Fibroblast of villous mesenchyme (primary cell): ENCODE results near the gene IFIT2. TPM values are rescaled to one million over a fixed set of nuclear protein-coding genes. Genes with fewer than 3 reads are reported as not detected.
"Not testable (repeated sequence)": the region's sequence is repeated elsewhere in the genome, so short reads cannot be mapped to it uniquely, and the experiment has no call there.

Experiments
- DNase-seq: peaks from one replicate; pipeline ENCODE4 v3.0.0-alpha.2; 2010; ENCODE audit warnings: low read depth
- H3K4me3 ChIP-seq: 2 replicates; pipeline ENCODE4 v1.5.1; 2011; ENCODE audit warnings: low read depth, mild to moderate bottlenecking, low read length
- total RNA-seq: library from RNA; depleted of rRNA; stranded (reverse); fragments of >200 nt; gene quantifications from 2 replicates; pipeline ENCODE4 v1.2.3, GENCODE V29; 2012
- TF ChIP-seq, protein P1 (sequence below): IDR thresholded peaks from 2 replicates; pipeline ENCODE4 v1.5.1; 2012; ENCODE audit warnings: low read depth, mild to moderate bottlenecking, low read length; ENCODE audit not compliant: insufficient read depth

Gene IFIT2
- total RNA-seq, 1 donor = 22.9 TPM

DNA sequence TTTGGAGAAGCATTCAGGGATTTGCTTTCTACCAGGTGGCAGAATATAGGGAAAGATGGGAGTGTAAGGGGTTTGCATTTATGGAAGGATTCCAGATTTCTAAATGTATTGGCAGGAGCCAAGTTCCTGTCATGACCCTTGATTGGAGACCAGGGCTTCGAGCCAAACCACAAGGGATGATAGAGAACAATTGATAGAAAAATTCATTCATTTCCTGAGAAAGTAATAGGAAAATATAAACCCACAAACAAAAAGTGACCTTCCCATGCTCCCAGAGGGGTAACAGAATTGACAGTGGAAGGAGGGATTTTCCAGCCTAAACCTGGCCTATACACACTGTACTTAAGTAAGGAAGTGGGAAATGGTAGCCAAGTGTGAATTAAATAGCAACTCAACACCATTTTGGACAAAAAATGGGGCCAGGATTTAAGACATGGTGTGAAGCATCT, 22.4 kb upstream of the IFIT2 start:
- peak; percentile 27 for DNase-seq
- TF ChIP-seq, protein P1, sequence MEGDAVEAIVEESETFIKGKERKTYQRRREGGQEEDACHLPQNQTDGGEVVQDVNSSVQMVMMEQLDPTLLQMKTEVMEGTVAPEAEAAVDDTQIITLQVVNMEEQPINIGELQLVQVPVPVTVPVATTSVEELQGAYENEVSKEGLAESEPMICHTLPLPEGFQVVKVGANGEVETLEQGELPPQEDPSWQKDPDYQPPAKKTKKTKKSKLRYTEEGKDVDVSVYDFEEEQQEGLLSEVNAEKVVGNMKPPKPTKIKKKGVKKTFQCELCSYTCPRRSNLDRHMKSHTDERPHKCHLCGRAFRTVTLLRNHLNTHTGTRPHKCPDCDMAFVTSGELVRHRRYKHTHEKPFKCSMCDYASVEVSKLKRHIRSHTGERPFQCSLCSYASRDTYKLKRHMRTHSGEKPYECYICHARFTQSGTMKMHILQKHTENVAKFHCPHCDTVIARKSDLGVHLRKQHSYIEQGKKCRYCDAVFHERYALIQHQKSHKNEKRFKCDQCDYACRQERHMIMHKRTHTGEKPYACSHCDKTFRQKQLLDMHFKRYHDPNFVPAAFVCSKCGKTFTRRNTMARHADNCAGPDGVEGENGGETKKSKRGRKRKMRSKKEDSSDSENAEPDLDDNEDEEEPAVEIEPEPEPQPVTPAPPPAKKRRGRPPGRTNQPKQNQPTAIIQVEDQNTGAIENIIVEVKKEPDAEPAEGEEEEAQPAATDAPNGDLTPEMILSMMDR = no peak
- H3K4me3 ChIP-seq = no peak overlapping the region

DNA sequence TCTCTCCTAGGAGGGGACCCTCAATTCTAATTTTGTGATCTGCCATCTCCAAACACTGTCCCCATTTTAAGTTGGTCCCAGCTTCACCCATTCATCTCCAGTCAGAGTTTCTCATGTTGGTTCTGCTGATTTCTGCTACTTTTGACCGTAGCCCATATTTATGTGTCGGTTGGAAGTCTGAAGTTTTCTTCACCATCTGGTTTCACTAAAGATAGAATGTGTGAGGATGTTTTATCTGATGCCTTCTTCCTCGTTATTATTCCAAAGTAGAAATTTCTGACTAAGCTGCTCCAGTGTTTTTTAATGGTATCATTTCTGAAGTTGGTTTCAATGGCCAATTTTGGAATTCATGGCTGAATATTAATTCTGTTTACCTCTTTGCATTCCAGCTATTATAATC, 21.3 kb upstream of the IFIT2 start:
- no peak overlapping the region for H3K4me3 ChIP-seq
- TF ChIP-seq, protein P1 = no peak
- DNase-seq = peak; percentile 46

DNA sequence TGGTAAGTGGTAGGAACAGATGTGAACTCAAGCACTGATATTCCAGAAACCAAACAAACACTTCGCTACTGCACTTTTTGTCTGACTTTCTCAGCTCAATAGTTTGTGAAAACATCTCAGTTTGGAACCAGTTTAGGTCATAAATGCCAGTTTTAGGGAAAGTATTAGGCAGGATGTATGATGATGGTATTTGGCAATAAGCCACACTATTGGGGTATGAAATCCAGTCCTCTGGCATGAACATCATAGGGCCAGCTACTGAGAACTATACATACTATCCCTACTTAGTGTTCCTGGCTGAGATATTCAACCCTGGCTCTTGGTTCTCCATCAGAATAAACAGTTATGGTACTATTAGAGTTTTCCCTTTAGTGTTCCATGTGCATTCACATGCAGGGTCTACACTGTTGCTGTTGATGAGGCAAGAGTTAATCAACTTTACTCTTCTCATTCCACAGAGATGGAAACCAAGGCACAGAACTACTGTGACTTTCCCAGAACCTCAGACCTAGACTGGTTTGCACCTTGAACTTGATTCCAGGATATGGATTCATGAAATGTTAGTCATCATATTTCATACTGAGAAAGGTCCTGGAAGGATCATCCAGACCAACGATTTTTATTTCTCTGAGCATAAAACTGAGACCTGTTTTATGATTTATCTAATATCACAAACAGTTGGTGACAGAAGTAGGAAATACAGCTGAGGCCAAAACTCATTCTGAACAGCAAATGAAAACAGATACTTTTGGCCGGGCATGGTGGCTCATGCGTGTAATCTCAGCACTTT, 20.0 kb upstream of the IFIT2 start:
- no peak for DNase-seq

DNA sequence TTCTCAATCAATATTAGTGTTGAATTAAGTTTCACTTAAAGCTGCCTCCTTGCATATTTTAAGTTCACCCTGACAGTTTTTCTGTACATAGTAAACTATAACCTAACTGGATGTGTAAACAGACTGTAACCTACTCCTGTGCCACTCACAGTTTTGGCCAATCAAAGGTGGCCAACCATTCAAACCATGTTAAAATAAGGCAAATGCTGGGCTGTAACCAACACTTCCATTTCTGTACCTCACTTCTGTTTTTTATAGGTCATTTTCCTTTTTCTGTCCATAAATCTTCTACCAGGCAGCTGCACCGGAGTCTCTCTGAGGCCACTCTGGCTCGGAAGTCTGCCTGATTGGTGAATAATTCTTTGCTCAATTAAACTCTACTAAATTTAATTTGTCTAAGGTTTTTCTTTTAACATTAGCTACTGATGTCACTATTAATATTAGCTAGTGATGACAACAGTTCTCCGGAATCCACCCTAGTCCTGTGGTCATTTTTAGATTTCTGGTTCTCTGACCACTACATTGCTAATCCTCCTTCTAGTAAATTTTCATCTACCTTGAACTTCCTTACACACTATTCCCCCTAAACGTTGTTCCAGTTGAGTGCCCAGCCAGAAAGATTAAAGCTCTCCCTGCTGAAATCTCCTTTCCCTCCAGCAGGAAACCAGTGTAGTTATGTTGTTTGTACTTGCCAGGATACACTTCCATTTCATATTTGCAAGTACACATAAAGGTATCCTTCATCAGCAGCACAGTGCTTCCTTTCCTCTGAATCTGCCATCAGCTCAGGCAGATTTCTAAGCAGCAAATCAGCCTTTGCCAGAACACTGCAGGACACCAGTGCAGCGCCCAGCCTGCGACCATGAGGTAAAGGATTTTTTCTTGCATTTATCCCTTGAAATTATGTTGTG, 18.6 kb upstream of the IFIT2 start:
- H3K4me3 ChIP-seq = no peak overlapping the region
- peak; percentile 38 for DNase-seq
- TF ChIP-seq, protein P1 = no peak

More for the DNA sequence above, 20.0 kb upstream of the IFIT2 start:
- H3K4me3 ChIP-seq = no peak overlapping the region
- TF ChIP-seq, protein P1 = no peak

DNA sequence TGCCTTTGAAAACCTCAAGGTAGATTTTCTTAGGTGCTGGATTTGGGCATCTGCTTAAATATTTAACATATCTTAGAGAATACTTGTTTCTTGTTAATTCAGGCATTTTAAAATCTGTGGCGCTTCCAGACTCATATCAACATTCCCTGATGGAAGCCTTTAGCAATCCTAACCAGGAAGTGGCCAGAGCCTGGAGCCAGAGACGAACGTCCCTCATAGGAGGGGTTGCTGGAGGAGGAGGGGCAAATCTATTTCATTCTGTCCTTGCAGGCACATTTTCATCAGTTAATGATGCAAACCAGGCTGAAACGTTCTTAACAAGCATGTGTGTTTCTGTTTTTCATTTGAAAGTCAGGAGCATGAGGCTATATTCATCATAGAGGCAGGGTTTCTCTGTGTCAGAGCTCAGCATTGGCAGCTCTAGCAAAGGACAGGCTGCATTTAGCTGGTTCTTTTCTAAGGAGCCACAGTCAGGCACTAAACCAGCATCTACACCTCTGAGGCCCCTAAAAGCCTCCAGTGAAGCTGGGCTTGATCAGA, 17.8 kb upstream of the IFIT2 start:
- TF ChIP-seq, protein P1 = no peak
- peak; percentile 92 for DNase-seq
- H3K4me3 ChIP-seq = peak overlapping the region; percentile 15

DNA sequence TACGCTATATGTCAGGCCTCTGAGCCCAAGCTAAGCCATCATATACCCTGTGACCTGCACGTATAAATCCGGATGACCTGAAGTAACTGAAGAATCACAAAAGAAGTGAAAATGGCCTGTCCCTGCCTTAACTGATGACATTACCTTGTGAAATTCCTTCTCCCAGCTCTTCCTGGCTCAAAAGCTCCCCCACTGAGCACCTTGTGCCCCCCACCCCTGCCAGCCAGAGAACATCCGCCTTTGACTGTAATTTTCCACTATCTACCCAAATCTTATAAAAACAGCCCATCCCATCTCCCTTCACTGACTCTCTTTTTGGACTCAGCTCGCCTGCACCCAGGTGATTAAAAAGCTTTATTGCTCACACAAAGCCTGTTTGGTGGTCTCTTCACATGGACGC, 17.1 kb upstream of the IFIT2 start:
- not testable (repeated sequence) for H3K4me3 ChIP-seq, DNase-seq

DNA sequence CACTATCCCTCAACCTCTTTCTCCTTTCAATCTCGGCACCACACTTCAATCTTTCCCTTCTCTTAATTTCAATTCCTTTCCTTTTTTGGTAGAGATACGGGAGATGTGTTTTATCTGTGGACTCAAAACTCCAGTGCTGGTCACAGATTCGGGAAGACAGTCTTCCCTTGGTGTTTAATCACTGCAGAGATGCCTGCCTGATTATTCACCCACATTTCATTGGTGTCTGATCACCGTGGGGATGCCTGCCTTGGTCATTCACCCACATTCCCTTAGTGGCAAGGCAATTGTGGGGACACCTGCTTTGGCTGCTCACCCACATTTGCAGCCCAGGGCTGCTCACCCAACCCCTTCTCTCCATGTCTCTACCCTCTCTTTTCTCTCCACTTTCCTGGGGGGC, 16.5 kb upstream of the IFIT2 start:
- DNase-seq, H3K4me3 ChIP-seq: not testable (repeated sequence)
